Sigmoid colon (tissue), 4 donors: ENCODE data around the gene RSRP1.

ENCODE experiments used
- CTCF ChIP-seq, 4 experiments: fragments of 450-650 bp in 3 of 4; fragments of 200-600 bp in 1 of 4; IDR thresholded peaks; one replicate each; pipeline ENCODE4 v1.5.1; 2016 to 2019; ENCODE audit warnings: antibody characterized with exemption in 4 of 4, mild to moderate bottlenecking in 3 of 4, moderate library complexity in 2 of 4
- POLR2AphosphoS5 ChIP-seq, 4 donors: sonication (generic); formaldehyde crosslinking; IDR thresholded peaks; one replicate each; pipeline ENCODE4 v1.6.1; 2017; ENCODE audit warnings: antibody characterized with exemption in 4 of 4

GRCh38 chr1:25239681-25240541 is 7.3 kb downstream of the RSRP1 start:
- TF ChIP-seq CTCF (IDR thresholded peaks at IDR 0.05) (peak in 3 of 4 experiments; percentile 33 to 52 (median 49)), POLR2AphosphoS5 (IDR thresholded peaks at IDR 0.05) (peak; percentile 42 to 66 (median 60))
